ENCODE data around the gene EVI5.

DNA sequence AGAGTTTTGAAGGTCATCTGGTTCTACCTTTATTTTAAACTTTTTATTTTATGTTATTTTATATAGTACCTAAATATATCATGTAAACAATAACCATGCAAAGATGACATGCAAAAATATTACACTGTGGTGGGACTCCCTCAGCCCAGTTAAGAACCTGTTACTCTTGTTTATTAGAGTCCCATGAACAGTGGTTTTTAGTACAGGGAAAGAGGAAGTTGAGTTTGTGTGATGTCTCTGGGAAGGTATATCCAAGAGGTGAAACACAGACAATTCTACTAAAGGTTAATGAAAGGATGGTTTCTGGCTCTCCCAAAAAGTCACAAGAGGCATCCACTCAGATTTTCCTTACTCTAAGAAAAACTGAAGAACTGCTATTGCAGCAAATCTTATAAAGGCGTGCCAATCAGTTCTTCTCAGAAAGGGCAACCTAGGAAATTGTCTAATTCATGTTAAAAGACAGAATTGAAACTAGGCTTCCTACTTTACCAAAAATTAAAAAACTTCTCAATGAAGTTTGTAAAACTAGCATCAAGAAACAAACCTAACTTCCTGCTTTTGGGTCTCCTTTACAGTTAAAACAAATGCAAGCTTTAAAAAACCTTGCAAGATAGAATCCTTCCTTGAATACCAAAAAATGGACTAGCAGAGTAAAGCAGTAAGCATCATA is 318.1 kb downstream of the EVI5 start:
- TF ChIP-seq, protein P1, sequence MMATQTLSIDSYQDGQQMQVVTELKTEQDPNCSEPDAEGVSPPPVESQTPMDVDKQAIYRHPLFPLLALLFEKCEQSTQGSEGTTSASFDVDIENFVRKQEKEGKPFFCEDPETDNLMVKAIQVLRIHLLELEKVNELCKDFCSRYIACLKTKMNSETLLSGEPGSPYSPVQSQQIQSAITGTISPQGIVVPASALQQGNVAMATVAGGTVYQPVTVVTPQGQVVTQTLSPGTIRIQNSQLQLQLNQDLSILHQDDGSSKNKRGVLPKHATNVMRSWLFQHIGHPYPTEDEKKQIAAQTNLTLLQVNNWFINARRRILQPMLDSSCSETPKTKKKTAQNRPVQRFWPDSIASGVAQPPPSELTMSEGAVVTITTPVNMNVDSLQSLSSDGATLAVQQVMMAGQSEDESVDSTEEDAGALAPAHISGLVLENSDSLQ (IDR thresholded peaks at IDR 0.05) = no peak
- no peak for TF ChIP-seq SUPT20H (IDR thresholded peaks at IDR 0.05; ENCODE audit: borderline replicate concordance, control insufficient read depth, low read depth, low read length)
